Spleen (tissue), 11 donors: Measurements from ENCODE around the gene TFF1. TPM values are rescaled to one million over a fixed set of nuclear protein-coding genes. Genes with fewer than 3 reads are reported as not detected.

Experiments
- DNase-seq: peaks from one replicate; pipeline ENCODE4 v3.0.0-alpha.2; 2020
- H3K27ac ChIP-seq, 8 donors: fragments of 200-600 bp; sonication (generic) in 7 of 8; 1 replicate in 4 of 8; 2 replicates in 4 of 8; pipeline versions ENCODE4 v1.5.0 to v1.8.0; 2016 to 2021; ENCODE audit warnings: inconsistent platforms in 4 of 8, mild to moderate bottlenecking in 4 of 8, moderate library complexity in 1 of 8
- H3K27me3 ChIP-seq, 7 donors: fragments of 200-600 bp; sonication (generic) in 6 of 7; replicated peaks in 1 of 7; 1 replicate in 4 of 7; 2 replicates in 3 of 7; pipeline versions ENCODE4 v1.5.0 to v1.8.0; 2016 to 2021; ENCODE audit warnings: inconsistent platforms in 3 of 7, mild to moderate bottlenecking in 1 of 7
- H3K36me3 ChIP-seq, 6 donors: fragments of 200-600 bp; sonication (generic) in 5 of 6; 1 replicate in 4 of 6; 2 replicates in 2 of 6; pipeline versions ENCODE4 v1.5.0 to v1.8.0; 2016 to 2021; ENCODE audit warnings: inconsistent platforms in 2 of 6
- H3K4me1 ChIP-seq, 6 donors: fragments of 200-600 bp; sonication (generic) in 5 of 6; 1 replicate in 3 of 6; 2 replicates in 3 of 6; pipeline versions ENCODE4 v1.5.0 to v1.8.0; 2016 to 2021; ENCODE audit warnings: inconsistent platforms in 3 of 6
- H3K4me3 ChIP-seq, 8 donors: fragments of 200-600 bp; sonication (generic) in 7 of 8; 1 replicate in 4 of 8; 2 replicates in 4 of 8; pipeline versions ENCODE4 v1.5.0 to v1.8.0; 2016 to 2021; ENCODE audit warnings: inconsistent platforms in 4 of 8, mild to moderate bottlenecking in 4 of 8, moderate library complexity in 2 of 8
- H3K9me3 ChIP-seq, 8 donors: fragments of 200-600 bp; sonication (generic) in 7 of 8; 1 replicate in 4 of 8; 2 replicates in 4 of 8; pipeline versions ENCODE4 v1.5.0 to v1.8.0; 2016 to 2021; ENCODE audit warnings: inconsistent platforms in 4 of 8
- POLR2A ChIP-seq, 3 donors: fragments of 450-650 bp; IDR thresholded peaks; one replicate each; pipeline ENCODE4 v1.5.1; 2017; ENCODE audit warnings: antibody characterized with exemption in 3 of 3, mild to moderate bottlenecking in 1 of 3
- POLR2AphosphoS5 ChIP-seq, 3 donors: sonication (generic); formaldehyde crosslinking; IDR thresholded peaks; one replicate each; pipeline ENCODE4 v1.5.1; 2017; ENCODE audit warnings: antibody characterized with exemption in 3 of 3
- WGBS, 5 donors: extraction: QIAGEN DNeasy Blood & Tissue Kit in 3 of 5; methylation state at CpG; one replicate each; pipeline versions ENCODE4 v1.1.5 to v1.1.7; 2013 to 2018; 5-methylcytosine and 5-hydroxymethylcytosine counted together
- intact Hi-C: fragments of 100-400 bp; cut with DNase I; formaldehyde crosslinking; loops from one replicate; pipeline ENCODE4 v1.15.0; 2023; ENCODE audit warnings: low total_unique reads
- polyA plus RNA-seq, 3 donors: library from polyadenylated mRNA; stranded (reverse); fragments of 200-250 nt; gene quantifications; one replicate each; pipeline ENCODE4 v1.2.1, GENCODE V29; 2013
- total RNA-seq, 7 donors: library from RNA; depleted of rRNA in 3 of 7; stranded (reverse); fragments of >200 nt in 3 of 7; fragmentation: NEBNext Ultra II Directional in 4 of 7; extraction: Animal tissue kit (Norgen Biotek cat#: 25700) in 4 of 7; gene quantifications; one replicate each; pipeline versions ENCODE4 v1.1.0 to v1.2.1, GENCODE V29; 2016 to 2021
- TF ChIP-seq, protein P1 (sequence below), 11 experiments: fragments of 200-600 bp in 7 of 11; fragments of 450-650 bp in 4 of 11; sonication (generic) in 4 of 11; IDR thresholded peaks in 8 of 11; conservative IDR thresholded peaks in 3 of 11; 1 replicate in 7 of 11; 2 replicates in 4 of 11; pipeline versions ENCODE4 v1.4.0 to v1.8.0; 2016 to 2021; ENCODE audit warnings: antibody characterized with exemption in 11 of 11, inconsistent platforms in 4 of 11, mild to moderate bottlenecking in 1 of 11
- donor health status: healthy with polysubstance abuse.
- donor health status: DM: no; HTN: no; CAD: no; lungs with moderate emphysema.
- donor health status: DM: no; HTN: no; CAD: no.
- donor health status: Bipolar disorder and iron deficiency.
- donor health status: healthy.
- donor health status: DM: no; HTN: no; CAD: no.
- donor health status: DM: yes; HTN: yes; CAD: no.

The TFF1 gene
- total and polyA plus RNA-seq, 10 donors: not detected

DNA sequence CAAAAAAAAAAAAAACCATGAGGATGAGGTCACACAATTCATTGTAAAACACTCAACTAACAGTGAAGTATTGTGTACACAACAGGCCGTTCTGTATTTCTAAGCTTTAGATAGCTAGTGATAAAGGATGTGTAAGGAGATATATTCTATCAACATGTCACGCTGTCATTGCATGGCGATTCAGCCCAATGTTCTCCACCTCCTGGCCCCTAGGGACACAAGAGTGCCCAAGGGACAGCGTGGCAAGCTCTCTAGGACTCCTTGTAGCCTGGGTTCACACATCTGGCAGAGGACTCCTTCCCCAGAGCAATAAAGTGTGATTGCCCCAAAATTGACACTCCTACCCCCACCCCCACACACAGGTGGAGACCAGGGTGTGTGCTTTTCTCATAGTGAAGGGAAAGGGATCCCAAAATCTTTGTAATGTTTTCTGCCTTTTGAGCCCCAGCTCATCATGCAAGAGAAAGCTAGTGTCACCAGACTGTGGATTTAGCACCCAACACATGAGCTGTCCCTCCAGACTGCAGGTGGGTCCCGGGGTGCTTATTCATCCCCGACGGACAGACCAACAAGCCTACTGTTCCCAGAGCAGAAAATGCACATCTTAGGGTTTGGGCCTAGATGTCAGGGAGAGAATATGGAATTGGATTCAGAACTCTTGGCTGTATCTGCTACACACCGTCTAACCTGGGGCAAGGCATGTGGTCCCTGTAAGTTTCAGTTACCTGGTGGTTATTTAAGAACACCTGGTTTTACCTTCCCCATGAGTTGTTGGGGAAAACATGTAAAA, 18.0 kb upstream of the TFF1 start:
- Histone ChIP-seq H3K27ac (peak overlapping the region in 2 of 8 donors; percentile 44 to 73), H3K4me1 (peaks cover 0 to 52% (median 6%) of the 10 kb centered on the region in 6 donors), H3K4me3 (no peak overlapping the region), H3K27me3 (no peaks in the 10 kb centered on the region), H3K36me3 (no peaks in the 10 kb centered on the region), H3K9me3 (peaks cover 3 to 22% (median 16%) of the 10 kb centered on the region in 8 donors)
- 75 to 89% (median 81%) methylated on average over 8 of the region's 8 CpGs for WGBS, 5 donors
- TF ChIP-seq, protein P1, sequence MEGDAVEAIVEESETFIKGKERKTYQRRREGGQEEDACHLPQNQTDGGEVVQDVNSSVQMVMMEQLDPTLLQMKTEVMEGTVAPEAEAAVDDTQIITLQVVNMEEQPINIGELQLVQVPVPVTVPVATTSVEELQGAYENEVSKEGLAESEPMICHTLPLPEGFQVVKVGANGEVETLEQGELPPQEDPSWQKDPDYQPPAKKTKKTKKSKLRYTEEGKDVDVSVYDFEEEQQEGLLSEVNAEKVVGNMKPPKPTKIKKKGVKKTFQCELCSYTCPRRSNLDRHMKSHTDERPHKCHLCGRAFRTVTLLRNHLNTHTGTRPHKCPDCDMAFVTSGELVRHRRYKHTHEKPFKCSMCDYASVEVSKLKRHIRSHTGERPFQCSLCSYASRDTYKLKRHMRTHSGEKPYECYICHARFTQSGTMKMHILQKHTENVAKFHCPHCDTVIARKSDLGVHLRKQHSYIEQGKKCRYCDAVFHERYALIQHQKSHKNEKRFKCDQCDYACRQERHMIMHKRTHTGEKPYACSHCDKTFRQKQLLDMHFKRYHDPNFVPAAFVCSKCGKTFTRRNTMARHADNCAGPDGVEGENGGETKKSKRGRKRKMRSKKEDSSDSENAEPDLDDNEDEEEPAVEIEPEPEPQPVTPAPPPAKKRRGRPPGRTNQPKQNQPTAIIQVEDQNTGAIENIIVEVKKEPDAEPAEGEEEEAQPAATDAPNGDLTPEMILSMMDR (IDR thresholded peaks at IDR 0.05 in 8 of 11, conservative IDR thresholded peaks at IDR 0.05 in 3 of 11): no peak
- peak; percentile 28 for DNase-seq
- intact Hi-C loops: loop anchor here (10.0 kb wide), 1 partner anchor 60 kb away; no protein-coding TSS in a partner anchor

DNA sequence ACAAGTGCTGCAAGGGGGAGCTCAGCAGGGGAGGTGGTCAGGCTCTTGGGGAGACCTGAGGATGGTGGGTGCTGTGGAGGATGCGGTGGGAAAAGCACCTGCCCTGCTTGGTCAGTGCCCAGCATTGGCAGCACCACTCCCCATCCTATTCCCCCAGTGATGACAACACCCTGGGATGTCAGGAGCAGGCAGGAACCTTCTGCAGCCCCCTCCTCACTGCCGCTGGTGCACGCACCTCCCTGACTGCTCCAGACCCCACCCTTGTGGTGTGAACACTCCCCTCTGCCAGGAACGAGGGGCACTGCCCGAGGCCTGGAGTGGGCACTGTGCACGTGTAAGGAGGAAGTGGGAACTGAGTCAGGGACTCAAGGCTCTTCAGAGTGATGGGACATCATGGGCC, 17.0 kb upstream of the TFF1 start:
- no peaks in the 10 kb centered on the region for H3K27me3 ChIP-seq
- H3K9me3 ChIP-seq: peaks cover 3 to 22% (median 16%) of the 10 kb centered on the region in 8 donors
- no peaks in the 10 kb centered on the region for H3K36me3 ChIP-seq
- intact Hi-C loops: loop anchor here (10.0 kb wide), 1 partner anchor 61 kb away; no protein-coding TSS in a partner anchor
- 79 to 92% (median 86%) methylated on average over 6 of the region's 6 CpGs for WGBS, 5 donors
- DNase-seq: peak; percentile 44
- H3K27ac ChIP-seq: no peak overlapping the region
- TF ChIP-seq, protein P1 (IDR thresholded peaks at IDR 0.05 in 8 of 11, conservative IDR thresholded peaks at IDR 0.05 in 3 of 11): no peak
- no peak for TF ChIP-seq POLR2AphosphoS5 (IDR thresholded peaks at IDR 0.05)
- no peak for TF ChIP-seq POLR2A (IDR thresholded peaks at IDR 0.05)
- H3K4me3 ChIP-seq: no peak overlapping the region
- peaks cover 0 to 46% (median 0%) of the 10 kb centered on the region in 6 donors for H3K4me1 ChIP-seq

DNA sequence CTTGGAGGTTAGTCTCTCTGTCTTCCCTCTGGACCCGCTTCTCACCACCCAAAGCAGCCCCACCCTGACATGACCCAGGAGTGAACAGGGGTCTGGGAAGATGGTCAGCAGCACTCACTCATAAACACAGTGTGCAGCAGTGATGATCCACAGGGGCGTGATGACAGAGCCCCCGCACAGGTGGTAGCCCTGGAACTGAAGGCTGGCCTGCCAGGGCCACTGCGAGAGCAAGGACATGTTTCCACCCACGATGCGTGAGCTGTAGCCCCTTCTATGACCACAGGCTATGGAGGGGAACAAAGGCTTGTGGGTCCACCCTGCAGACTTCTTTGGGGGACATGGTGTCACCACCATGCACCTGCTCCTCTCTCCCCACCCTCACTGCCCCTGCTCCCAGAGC, 16.6 kb upstream of the TFF1 start:
- H3K9me3 ChIP-seq: peaks cover 3 to 22% (median 16%) of the 10 kb centered on the region in 8 donors
- WGBS, 5 donors: 90 to 95% (median 92%) methylated on average over 4 to 6 of the region's 6 CpGs
- no peaks in the 10 kb centered on the region for H3K36me3 ChIP-seq
- H3K4me3 ChIP-seq: no peak overlapping the region
- H3K4me1 ChIP-seq: peaks cover 0 to 43% (median 0%) of the 10 kb centered on the region in 6 donors
- intact Hi-C loops: loop anchor here (10.0 kb wide), 1 partner anchor 62 kb away; no protein-coding TSS in a partner anchor
- H3K27me3 ChIP-seq: no peaks in the 10 kb centered on the region
- TF ChIP-seq POLR2AphosphoS5 (IDR thresholded peaks at IDR 0.05): no peak
- no peak overlapping the region for H3K27ac ChIP-seq
- no peak for DNase-seq

DNA sequence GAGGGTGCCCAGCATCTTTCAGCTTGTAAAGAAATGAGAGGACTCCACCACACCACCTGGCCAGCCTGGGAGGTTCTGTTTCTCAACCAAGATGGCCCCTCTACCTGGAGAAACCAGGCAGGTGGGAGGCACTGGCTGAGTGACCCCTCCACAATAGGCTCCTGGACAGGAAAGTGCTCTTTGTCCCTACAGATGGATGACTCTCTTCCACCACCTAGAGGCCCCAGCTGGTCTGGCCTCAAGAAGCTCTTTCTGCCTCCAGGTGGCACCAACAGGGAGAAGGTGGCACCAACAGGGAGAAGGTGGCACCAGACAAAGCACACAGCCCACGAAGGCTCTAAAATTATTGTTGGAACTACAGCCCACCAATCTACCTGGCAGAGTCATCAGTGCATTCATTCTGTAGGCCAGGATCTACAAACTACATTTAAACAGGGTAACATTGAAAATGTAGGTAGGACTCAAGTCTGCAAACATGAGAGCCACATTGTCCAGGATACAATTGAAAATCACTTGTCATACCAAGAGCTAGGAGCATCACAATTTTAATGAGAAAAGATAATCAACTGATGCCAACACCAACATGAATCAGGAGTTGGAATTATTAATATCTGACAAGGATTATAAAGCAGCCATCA, 15.1 kb upstream of the TFF1 start:
- Histone ChIP-seq H3K36me3 (no peaks in the 10 kb centered on the region), H3K27ac (no peak overlapping the region), H3K27me3 (peaks cover 0 to 4% (median 0%) of the 10 kb centered on the region in 7 donors), H3K4me1 (peaks cover 0 to 32% (median 0%) of the 10 kb centered on the region in 6 donors), H3K9me3 (peaks cover 3 to 22% (median 16%) of the 10 kb centered on the region in 8 donors), H3K4me3 (no peak overlapping the region)
- WGBS, 5 donors: 40 to 62% (median 56%) methylated on average over 1 of the region's 1 CpG
- DNase-seq: peak; percentile 69
- intact Hi-C loops: loop anchor here (10.0 kb wide), 1 partner anchor 63 kb away; no protein-coding TSS in a partner anchor
- TF ChIP-seq, protein P1 (IDR thresholded peaks at IDR 0.05 in 8 of 11, conservative IDR thresholded peaks at IDR 0.05 in 3 of 11): peak in 8 of 11 experiments; percentile 28 to 74 (median 59)
- TF ChIP-seq POLR2AphosphoS5 (IDR thresholded peaks at IDR 0.05): no peak
- no peak for TF ChIP-seq POLR2A (IDR thresholded peaks at IDR 0.05)
